GM12878 (cell line): ENCODE measurements around the gene GSE1. TPM values are rescaled to one million over a fixed set of nuclear protein-coding genes. Genes with fewer than 3 reads are reported as not detected.

Experiments used
- ATAC-seq: fragments of 200-7000 bp; cut with Tn5 transposase; 3 replicates; pipeline ENCODE4 v1.9.1; 2020; ENCODE audit warnings: mild to moderate bottlenecking, moderate library complexity
- BruUV-seq: library from RNA; stranded (reverse); fragments of 400-500 nt; replicated peaks from 2 replicates; lab custom pipeline; 2021; lab: Mats Ljungman, UMichigan
- CTCF ChIA-PET: fragments of 300-600 bp; sonication (Branson Sonifier 250); formaldehyde crosslinking; extraction: SDS; loops from one replicate; lab custom pipeline; 2021; ENCODE audit warnings: inconsistent platforms; lab: Yijun Ruan, JAX
- POLR2A ChIA-PET: fragments of 350-600 bp; formaldehyde crosslinking; extraction: SDS; loops from one replicate; lab custom pipeline; 2021; ENCODE audit warnings: inconsistent platforms; lab: Charles Lee
- RAD21 ChIA-PET: fragments of 300-600 bp; sonication (Branson Sonifier 250); formaldehyde crosslinking; loops from one replicate; lab custom pipeline; 2023; ENCODE audit warnings: antibody characterized with exemption; ENCODE audit not compliant: unreplicated experiment; lab: Charles Lee
- SMC1A ChIA-PET: fragments of 300-600 bp; sonication (Branson Sonifier 250); formaldehyde crosslinking; loops from one replicate; lab custom pipeline; 2023; ENCODE audit not compliant: unreplicated experiment, uncharacterized antibody; lab: Charles Lee
- DNase-seq: peaks from one replicate; pipeline ENCODE4 v3.0.0-alpha.2; 2011; ENCODE audit warnings: low read depth, low spot score
- FAIRE-seq: peaks from 3 replicates; lab custom pipeline; 2011; peaks lifted over from hg19 to GRCh38; lab: Jason Lieb, UNC
- H2AFZ ChIP-seq: 2 replicates; pipeline ENCODE4 v1.6.0; 2011; ENCODE audit warnings: low read depth, low read length, control low read depth; ENCODE audit not compliant: control insufficient read depth
- H3K27ac ChIP-seq: 2 replicates; pipeline ENCODE4 v1.5.1; 2011; ENCODE audit warnings: control low read depth; ENCODE audit not compliant: control insufficient read depth, insufficient read depth
- H3K27me3 ChIP-seq, 2 experiments: replicated peaks in 1 of 2; 2 replicates each; pipeline versions ENCODE4 v1.6.0 to v1.6.1; 2011; ENCODE audit warnings: low read length in 1 of 2; ENCODE audit not compliant: control insufficient read depth in 2 of 2, insufficient read depth in 2 of 2
- H3K36me3 ChIP-seq, 2 experiments: 2 replicates each; pipeline ENCODE4 v1.5.1; 2011; ENCODE audit warnings: low read length in 1 of 2; ENCODE audit not compliant: control insufficient read depth in 2 of 2, insufficient read depth in 2 of 2
- H3K4me1 ChIP-seq: 2 replicates; pipeline ENCODE4 v1.6.1; 2011; ENCODE audit warnings: mild to moderate bottlenecking, low read length, moderate library complexity, mixed read lengths; ENCODE audit not compliant: control insufficient read depth, insufficient read depth
- H3K4me2 ChIP-seq: 2 replicates; pipeline ENCODE4 v1.6.0; 2011; ENCODE audit warnings: control low read depth; ENCODE audit not compliant: control insufficient read depth, insufficient read depth
- H3K4me3 ChIP-seq: fragments of 200-600 bp; sonication (generic); 2 replicates; pipeline ENCODE4 v1.5.1; 2016
- H3K79me2 ChIP-seq: 2 replicates; pipeline ENCODE4 v1.6.0; 2011; ENCODE audit warnings: low read length; ENCODE audit not compliant: control insufficient read depth, insufficient read depth
- H3K9ac ChIP-seq: 2 replicates; pipeline ENCODE4 v1.8.0; 2011; ENCODE audit warnings: low read length, control low read depth, mixed read lengths; ENCODE audit not compliant: control insufficient read depth, insufficient read depth
- H3K9me3 ChIP-seq: replicated peaks from 3 replicates; pipeline ENCODE4 v1.5.1; 2011; ENCODE audit warnings: mild to moderate bottlenecking, low read length; ENCODE audit not compliant: control insufficient read depth, insufficient read depth
- H4K20me1 ChIP-seq: 2 replicates; pipeline ENCODE4 v1.6.0; 2011; ENCODE audit not compliant: control insufficient read depth, insufficient read depth
- CBX5 ChIP-seq: sonication (generic); IDR thresholded peaks from 2 replicates; pipeline ENCODE4 v1.6.1; 2016; ENCODE audit warnings: low read depth, moderate library complexity, mild to moderate bottlenecking, inconsistent platforms
- NFXL1 ChIP-seq: fragments of 450-650 bp; IDR thresholded peaks from 2 replicates; pipeline ENCODE4 v1.6.1; 2017; ENCODE audit warnings: antibody characterized with exemption, mild to moderate bottlenecking, borderline replicate concordance
- PAX8 ChIP-seq: fragments of 450-650 bp; IDR thresholded peaks from 2 replicates; pipeline ENCODE4 v1.6.1; 2017; ENCODE audit warnings: mild to moderate bottlenecking, moderate library complexity
- TCF3 ChIP-seq: IDR thresholded peaks from 2 replicates; pipeline ENCODE4 v1.6.1; 2012; ENCODE audit warnings: low read depth, mild to moderate bottlenecking, low read length, borderline replicate concordance; ENCODE audit not compliant: insufficient read depth
- YBX1 ChIP-seq: fragments of 450-650 bp; IDR thresholded peaks from 2 replicates; pipeline ENCODE4 v1.6.1; 2016; ENCODE audit warnings: antibody characterized with exemption
- ZNF384 ChIP-seq: IDR thresholded peaks from 2 replicates; pipeline ENCODE4 v1.6.1; 2012; ENCODE audit warnings: low read depth, mild to moderate bottlenecking, low read length, improper control_type of control experiment, borderline replicate concordance
- WGBS: methylation state at CpG from one replicate; pipeline ENCODE4 v1.1.6; 2016; ENCODE audit warnings: low lambda C conversion rate; ENCODE audit not compliant: insufficient replicate concordance, insufficient coverage; ENCODE audit errors: missing lambda C conversion rate; 5-methylcytosine and 5-hydroxymethylcytosine counted together
- in situ Hi-C: fragments of 300-500 bp; cut with MboI; formaldehyde crosslinking; loops from 9 replicates; pipeline ENCODE4 v1.14.3; 2018; ENCODE audit warnings: mixed read lengths
- intact Hi-C: fragments of 100-400 bp; cut with micrococcal nuclease; formaldehyde crosslinking; loops from one replicate; pipeline ENCODE4 v1.14.2; 2022; ENCODE audit not compliant: unreplicated experiment
- polyA plus RNA-seq, 11 experiments: library from polyadenylated mRNA; depleted of rRNA in 4 of 11; unstranded in 6 of 11; stranded (reverse) in 5 of 11; fragments of >200 nt; fragmentation: Nextera tagmentation in 4 of 11; fragmentation: Illumina TruSeq in 1 of 11; extraction: Ambion mirVana in 4 of 11; extraction: Trizol in 1 of 11; gene quantifications; 1 replicate in 1 of 11; 2 replicates in 10 of 11; pipeline versions ENCODE4 v1.2.1 to v1.2.3, GENCODE V29; 2011 to 2016; ENCODE audit warnings: inconsistent platforms in 2 of 11, missing spikeins in 2 of 11, low read depth in 1 of 11
- total RNA-seq, 4 experiments: library from RNA; depleted of rRNA in 3 of 4; stranded (reverse); fragments of >200 nt in 3 of 4; fragmentation: Illumina TruSeq in 1 of 4; extraction: Trizol in 1 of 4; gene quantifications; 2 replicates each; pipeline versions ENCODE4 v1.2.1 to v1.2.3, GENCODE V29; 2013 to 2021
- TF ChIP-seq, protein P1 (sequence below): IDR thresholded peaks from 2 replicates; pipeline ENCODE4 v1.6.1; 2012; ENCODE audit warnings: low read depth, low read length, improper control_type of control experiment

GSE1 gene
- total and polyA plus RNA-seq, 10 of the 15 experiments (the other 5 are each of a cell fraction or from before 2014, with no cell fraction given), result 4.6 to 58.7 (median 18.2) TPM

DNA sequence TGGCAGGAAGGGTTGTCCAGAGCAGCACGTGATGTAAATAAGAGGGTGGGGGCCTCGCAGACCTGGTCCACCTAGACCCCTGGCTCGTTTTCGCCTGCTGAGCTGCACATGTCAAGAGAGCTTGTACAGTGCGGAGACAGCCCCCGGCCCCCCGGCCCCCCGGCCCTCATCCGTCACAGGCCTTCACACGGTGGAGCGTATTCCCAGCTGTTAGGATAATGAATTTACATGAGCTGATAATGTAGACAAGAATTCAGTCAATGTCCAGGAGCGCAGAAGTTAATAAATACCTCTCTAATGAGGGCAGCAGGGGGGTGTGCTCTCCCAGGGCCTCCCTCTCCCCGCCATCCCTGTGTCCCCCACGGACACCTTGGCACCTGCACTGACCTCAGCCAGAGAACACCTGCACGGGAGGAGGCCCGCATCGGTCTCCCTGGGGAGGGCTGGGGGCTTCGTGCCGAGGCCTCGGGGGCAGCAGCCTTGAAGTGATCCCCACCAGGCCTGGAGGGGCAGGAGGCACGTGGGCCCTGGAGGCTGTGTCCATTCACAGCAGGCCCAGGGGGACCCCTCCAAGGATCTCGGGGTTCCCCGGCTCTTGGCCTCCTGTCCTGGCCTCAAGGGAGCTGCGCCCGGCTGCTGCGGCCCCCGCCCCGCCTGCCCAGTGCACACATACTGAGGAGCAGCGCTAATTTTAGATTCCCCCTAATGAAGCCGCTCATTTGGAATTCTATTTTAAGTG is 14.6 kb downstream of the GSE1 start:
- no peak for DNase-seq
- Histone ChIP-seq H3K4me1 (no peaks in the 10 kb centered on the region), H3K4me2 (no peak overlapping the region), H3K79me2 (peaks cover 38% of the 10 kb centered on the region), H3K9me3 (peaks cover 15% of the 10 kb centered on the region; the same call in 2 of the 3 replicates), H3K36me3 (peaks cover 6 to 29% of the 10 kb centered on the region in 2 experiments; a peak in 3 of 4 replicates), H2AFZ (no peak overlapping the region), H3K27ac (no peak overlapping the region), H3K4me3 (no peak overlapping the region), H4K20me1 (peaks cover 11% of the 10 kb centered on the region; the same call in 1 of the 2 replicates), H3K9ac (no peak overlapping the region), H3K27me3 (no peaks in the 10 kb centered on the region)
- in situ Hi-C loops, result no loop called here
- no peak for ATAC-seq
- no peak for FAIRE-seq
- WGBS, result 80% methylated on average over 30 of the region's 30 CpGs
- POLR2A ChIA-PET, result interaction anchor here (0.9 kb wide), 1 partner anchor 10 kb away, joined by 3 read pairs; no protein-coding TSS in a partner anchor
- RAD21 ChIA-PET, result no interaction called here
- CTCF ChIA-PET, result interaction anchor here (1.0 kb wide), 1 partner anchor 12 kb away, joined by 5 read pairs; no protein-coding TSS in a partner anchor
- intact Hi-C loops, result no loop called here
- TF ChIP-seq TCF3 (no peak), CBX5 (no peak), ZNF384 (no peak), PAX8 (no peak), YBX1 (no peak), NFXL1 (no peak)
- TF ChIP-seq, protein P1, sequence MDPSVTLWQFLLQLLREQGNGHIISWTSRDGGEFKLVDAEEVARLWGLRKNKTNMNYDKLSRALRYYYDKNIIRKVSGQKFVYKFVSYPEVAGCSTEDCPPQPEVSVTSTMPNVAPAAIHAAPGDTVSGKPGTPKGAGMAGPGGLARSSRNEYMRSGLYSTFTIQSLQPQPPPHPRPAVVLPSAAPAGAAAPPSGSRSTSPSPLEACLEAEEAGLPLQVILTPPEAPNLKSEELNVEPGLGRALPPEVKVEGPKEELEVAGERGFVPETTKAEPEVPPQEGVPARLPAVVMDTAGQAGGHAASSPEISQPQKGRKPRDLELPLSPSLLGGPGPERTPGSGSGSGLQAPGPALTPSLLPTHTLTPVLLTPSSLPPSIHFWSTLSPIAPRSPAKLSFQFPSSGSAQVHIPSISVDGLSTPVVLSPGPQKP, result no peak
- BruUV-seq, result no TSS peak
- SMC1A ChIA-PET, result no interaction called here
